ENCODE data around the gene IGF1R. TPM values are rescaled to one million over a fixed set of nuclear protein-coding genes. Genes with fewer than 3 reads are reported as not detected.

The IGF1R gene
- total and polyA plus RNA-seq, 2 donors (not counting 3 experiments of a cell fraction or from before 2014, with no cell fraction given), result 16.1 to 59.1 TPM

GRCh38 chr15:98906712-98907083, 258.4 kb downstream of the IGF1R start:
- Histone ChIP-seq H2AFZ (ENCODE audit: low read depth, low read length) (no peak overlapping the region), H3K27ac (ENCODE audit: insufficient read depth, low read depth, low read length) (peak overlapping the region; percentile 46), H4K20me1 (replicated peaks; ENCODE audit: control insufficient read depth, extremely low read depth, insufficient read depth, low read length) (no peaks in the 10 kb centered on the region), H3K36me3 (ENCODE audit: control insufficient read depth in 2 of 2, extremely low read depth in 1 of 2, insufficient read depth in 2 of 2, low read length in 2 of 2) (peaks cover 0 to 10% of the 10 kb centered on the region in 2 experiments), H3K4me1 (ENCODE audit: control insufficient read depth, extremely low read depth, insufficient read depth, low read length) (peaks cover 42% of the 10 kb centered on the region), H3K27me3 (ENCODE audit: control insufficient read depth in 2 of 2, insufficient read depth in 2 of 2, low read length in 2 of 2) (no peaks in the 10 kb centered on the region), H3K79me2 (ENCODE audit: control insufficient read depth, insufficient read depth, low read length) (no peaks in the 10 kb centered on the region), H3K4me3 (replicated peaks in 1 of 3; ENCODE audit: insufficient read depth in 1 of 3, low read depth in 1 of 3, low read length in 3 of 3) (no peak overlapping the region), H3K9ac (replicated peaks; ENCODE audit: extremely low read depth, insufficient read depth, low read length) (peak overlapping the region; percentile 18), H3K9me1 (replicated peaks; ENCODE audit: control insufficient read depth, extremely low read depth, insufficient read depth, low read length) (no peaks in the 10 kb centered on the region), H3K9me3 (replicated peaks; ENCODE audit: control insufficient read depth, insufficient read depth, low read length) (no peaks in the 10 kb centered on the region), H3K4me2 (ENCODE audit: insufficient read depth, low read length) (peak overlapping the region; percentile 56)
- BruUV-seq (replicated peaks), result TSS peak; percentile 14
- dilution Hi-C loops (cut with MboI; ENCODE audit: extremely low pct_ligation_motif_present, low sequenced_read_pairs) (no loop called here), intact Hi-C loops (cut with micrococcal nuclease) (loop anchor here (1.0 to 2.0 kb wide), 3 partner anchors 9 to 170 kb away; no protein-coding TSS in a partner anchor)
- TF ChIP-seq EZH2 (IDR thresholded peaks at IDR 0.05; ENCODE audit: borderline replicate concordance, low read depth, low read length, severe bottlenecking) (no peak), MYC (IDR thresholded peaks at IDR 0.05; ENCODE audit: low read depth, low read length) (no peak), CTCF (IDR thresholded peaks at IDR 0.05; ENCODE audit: extremely low read depth in 1 of 2, insufficient read depth in 1 of 2, low read depth in 1 of 2, low read length in 2 of 2) (no peak), MAX (IDR thresholded peaks at IDR 0.05; ENCODE audit: insufficient read depth, insufficient read length) (no peak), FOS (IDR thresholded peaks at IDR 0.05; ENCODE audit: borderline replicate concordance, insufficient read depth, low read length) (no peak), POLR2A (IDR thresholded peaks at IDR 0.05; ENCODE audit: low read depth, low read length) (no peak), JUN (IDR thresholded peaks at IDR 0.05; ENCODE audit: borderline replicate concordance, insufficient read depth, insufficient read length, low read depth) (no peak), POLR2AphosphoS5 (IDR thresholded peaks at IDR 0.05; ENCODE audit: insufficient read depth, low read depth, low read length) (no peak), GATA2 (IDR thresholded peaks at IDR 0.05; ENCODE audit: insufficient read depth, insufficient read length, low read depth, low read length) (no peak)
- no peak for FAIRE-seq
- CTCF ChIA-PET, result interaction anchor here (0.6 to 4.0 kb wide), 7 partner anchors 9 to 388 kb away, joined by 3 to 20 read pairs (median 4); no protein-coding TSS in a partner anchor
- POLR2A ChIA-PET, result interaction anchor here (0.5 kb wide), 1 partner anchor 15 kb away, joined by 8 read pairs; no protein-coding TSS in a partner anchor
- DNase-seq (ENCODE audit: low read depth, low spot score), result no peak
